22Rv1 (cell line): ENCODE measurements around the gene CTNNA3.

Experiments
- H3K27ac ChIP-seq: fragments of 450-650 bp; 2 replicates; pipeline ENCODE4 v1.5.1; 2017
- ZFX ChIP-seq: fragments of 450-650 bp; IDR thresholded peaks from 2 replicates; pipeline ENCODE4 v1.6.1; 2017; ENCODE audit warnings: antibody characterized with exemption, borderline replicate concordance
- TF ChIP-seq, protein P1 (sequence below): fragments of 450-650 bp; IDR thresholded peaks from 2 replicates; pipeline ENCODE4 v1.5.1; 2017; ENCODE audit warnings: mild to moderate bottlenecking

CTNNA3 gene

GRCh38 chr10:65945061-65945460, 1750.9 kb downstream of the CTNNA3 start:
- no peak overlapping the region for H3K27ac ChIP-seq

DNA sequence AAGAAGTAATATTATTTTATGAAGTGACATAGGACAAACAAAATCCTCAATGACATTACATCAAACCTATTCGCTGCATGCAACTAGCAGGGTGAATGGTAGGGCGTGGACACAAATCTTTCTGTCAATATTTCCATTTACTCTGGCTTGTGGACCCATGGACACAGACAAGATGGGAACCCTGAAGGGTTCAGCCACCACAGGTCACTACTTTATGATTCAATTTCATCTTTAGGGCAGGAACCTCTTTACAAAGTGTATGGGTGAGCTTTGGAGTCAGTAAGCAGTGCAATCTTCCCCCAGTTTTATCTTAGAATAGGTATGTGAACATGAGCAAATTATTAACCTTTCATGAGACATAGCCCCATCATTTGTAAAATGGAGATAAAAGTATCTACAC, 1752.5 kb downstream of the CTNNA3 start:
- no peak overlapping the region for H3K27ac ChIP-seq
- TF ChIP-seq, protein P1, sequence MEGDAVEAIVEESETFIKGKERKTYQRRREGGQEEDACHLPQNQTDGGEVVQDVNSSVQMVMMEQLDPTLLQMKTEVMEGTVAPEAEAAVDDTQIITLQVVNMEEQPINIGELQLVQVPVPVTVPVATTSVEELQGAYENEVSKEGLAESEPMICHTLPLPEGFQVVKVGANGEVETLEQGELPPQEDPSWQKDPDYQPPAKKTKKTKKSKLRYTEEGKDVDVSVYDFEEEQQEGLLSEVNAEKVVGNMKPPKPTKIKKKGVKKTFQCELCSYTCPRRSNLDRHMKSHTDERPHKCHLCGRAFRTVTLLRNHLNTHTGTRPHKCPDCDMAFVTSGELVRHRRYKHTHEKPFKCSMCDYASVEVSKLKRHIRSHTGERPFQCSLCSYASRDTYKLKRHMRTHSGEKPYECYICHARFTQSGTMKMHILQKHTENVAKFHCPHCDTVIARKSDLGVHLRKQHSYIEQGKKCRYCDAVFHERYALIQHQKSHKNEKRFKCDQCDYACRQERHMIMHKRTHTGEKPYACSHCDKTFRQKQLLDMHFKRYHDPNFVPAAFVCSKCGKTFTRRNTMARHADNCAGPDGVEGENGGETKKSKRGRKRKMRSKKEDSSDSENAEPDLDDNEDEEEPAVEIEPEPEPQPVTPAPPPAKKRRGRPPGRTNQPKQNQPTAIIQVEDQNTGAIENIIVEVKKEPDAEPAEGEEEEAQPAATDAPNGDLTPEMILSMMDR: no peak
- TF ChIP-seq ZFX: no peak

More at GRCh38 chr10:65945061-65945460, 1750.9 kb downstream of the CTNNA3 start:
- TF ChIP-seq ZFX: no peak
- TF ChIP-seq, protein P1: no peak

GRCh38 chr10:65940816-65941662, 1755.0 kb downstream of the CTNNA3 start:
- TF ChIP-seq, protein P1: no peak
- TF ChIP-seq ZFX: no peak
- no peak overlapping the region for H3K27ac ChIP-seq

DNA sequence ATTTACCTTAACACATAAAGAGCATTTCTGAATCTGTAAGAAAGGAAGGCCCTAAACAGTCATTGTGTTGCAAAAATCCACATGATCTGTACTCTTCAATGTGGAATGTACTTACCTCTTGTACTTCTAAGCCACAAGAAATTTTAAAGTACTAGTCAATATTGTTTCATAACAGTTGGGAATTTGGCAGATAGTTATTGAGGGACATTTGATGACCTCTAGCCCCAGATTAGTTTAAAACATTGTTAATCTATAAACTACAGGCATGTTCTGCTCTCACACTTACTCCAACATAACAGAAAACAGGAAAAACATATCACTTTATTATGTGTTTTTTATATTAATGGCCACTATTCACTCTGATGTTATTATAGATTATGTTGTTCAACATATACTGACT, 1755.9 kb downstream of the CTNNA3 start:
- no peak for TF ChIP-seq ZFX
- TF ChIP-seq, protein P1: no peak
- no peak overlapping the region for H3K27ac ChIP-seq

GRCh38 chr10:65931291-65932070, 1764.5 kb downstream of the CTNNA3 start:
- TF ChIP-seq, protein P1: no peak
- no peak for TF ChIP-seq ZFX
- H3K27ac ChIP-seq: no peak overlapping the region

GRCh38 chr10:65911151-65911835, 1784.7 kb downstream of the CTNNA3 start:
- TF ChIP-seq, protein P1: no peak
- TF ChIP-seq ZFX: no peak
- no peak overlapping the region for H3K27ac ChIP-seq
